OCI-LY7 (cell line): Measurements from ENCODE around the gene ABCC10. TPM values are rescaled to one million over a fixed set of nuclear protein-coding genes. Genes with fewer than 3 reads are reported as not detected.
A peak's percentile ranks its signal among the peaks of the same experiment; 100 is the strongest.
"Not testable (repeated sequence)": the region's sequence is repeated elsewhere in the genome, so short reads cannot be mapped to it uniquely, and the experiment has no call there.

Experiments
- BruUV-seq: library from RNA; stranded (reverse); fragments of 400-500 nt; replicated peaks from 2 replicates; lab custom pipeline; 2021; lab: Mats Ljungman, UMichigan
- CTCF ChIA-PET: fragments of 300-600 bp; sonication (Branson Sonifier 250); formaldehyde crosslinking; loops from one replicate; lab custom pipeline; 2022; ENCODE audit warnings: antibody characterized with exemption; ENCODE audit not compliant: unreplicated experiment; lab: Charles Lee
- POLR2A ChIA-PET: fragments of 300-600 bp; sonication (Branson Sonifier 250); formaldehyde crosslinking; loops from one replicate; lab custom pipeline; 2022; ENCODE audit warnings: antibody characterized with exemption; lab: Charles Lee
- DNase-seq: peaks from one replicate; pipeline ENCODE4 v3.0.0-alpha.2; 2015; ENCODE audit warnings: low spot score
- H2AFZ ChIP-seq: fragments of 200-600 bp; sonication (generic), shearing (Covaris generic); 2 replicates; pipeline ENCODE4 v1.6.1; 2014; ENCODE audit warnings: mild to moderate bottlenecking, antibody characterized with exemption, low read length, moderate library complexity
- H3K27ac ChIP-seq: fragments of 200-600 bp; sonication (generic); 2 replicates; pipeline ENCODE4 v1.5.1; 2014; ENCODE audit warnings: mixed run types, low read depth, mild to moderate bottlenecking, moderate library complexity, low read length, inconsistent platforms; ENCODE audit not compliant: poor library complexity, severe bottlenecking
- H3K36me3 ChIP-seq: fragments of 200-600 bp; sonication (generic); 2 replicates; pipeline ENCODE4 v1.6.1; 2014; ENCODE audit warnings: mild to moderate bottlenecking, antibody characterized with exemption, low read length, moderate library complexity, mixed read lengths; ENCODE audit not compliant: insufficient read depth
- H3K4me1 ChIP-seq: fragments of 200-600 bp; sonication (generic); 2 replicates; pipeline ENCODE4 v1.5.1; 2014; ENCODE audit warnings: mild to moderate bottlenecking, low read length; ENCODE audit not compliant: insufficient read depth, poor library complexity, severe bottlenecking
- H3K4me2 ChIP-seq: fragments of 200-600 bp; sonication (generic); 2 replicates; pipeline ENCODE4 v1.6.1; 2014; ENCODE audit warnings: mild to moderate bottlenecking, low read length
- H3K4me3 ChIP-seq: fragments of 200-600 bp; sonication (generic); 2 replicates; pipeline ENCODE4 v1.5.1; 2014; ENCODE audit warnings: mild to moderate bottlenecking, low read depth, low read length; ENCODE audit not compliant: poor library complexity, severe bottlenecking
- H3K79me2 ChIP-seq: fragments of 200-600 bp; sonication (generic); 2 replicates; pipeline ENCODE4 v1.6.1; 2016; ENCODE audit warnings: low read depth, mild to moderate bottlenecking, low read length, moderate library complexity, mixed read lengths; ENCODE audit not compliant: insufficient read depth
- H3K9me2 ChIP-seq: fragments of 200-600 bp; sonication (generic); 2 replicates; pipeline ENCODE4 v1.6.1; 2016; ENCODE audit warnings: mild to moderate bottlenecking, low read length, mixed read lengths; ENCODE audit not compliant: insufficient read depth
- H3K9me3 ChIP-seq: fragments of 200-600 bp; sonication (generic); 2 replicates; pipeline ENCODE4 v1.6.1; 2014; ENCODE audit warnings: mild to moderate bottlenecking, mixed run types, low read length, mixed read lengths
- H4K20me1 ChIP-seq: fragments of 200-600 bp; sonication (generic); 2 replicates; pipeline ENCODE4 v1.6.1; 2014; ENCODE audit warnings: mild to moderate bottlenecking, antibody characterized with exemption, low read length, moderate library complexity, mixed read lengths; ENCODE audit not compliant: insufficient read depth
- CTCF ChIP-seq: fragments of 200-600 bp; sonication (generic); conservative IDR thresholded peaks from 2 replicates; pipeline ENCODE4 v1.5.1; 2014; ENCODE audit warnings: mild to moderate bottlenecking, antibody characterized with exemption, low read length, moderate library complexity, mixed read lengths
- EZH2phosphoT487 ChIP-seq: fragments of 200-600 bp; sonication (generic); IDR thresholded peaks from 2 replicates; pipeline ENCODE4 v1.6.1; 2018; ENCODE audit warnings: low read depth, borderline replicate concordance, mild to moderate bottlenecking, mixed run types, antibody characterized with exemption, low read length, moderate library complexity, mixed read lengths
- intact Hi-C: fragments of 100-400 bp; cut with micrococcal nuclease; formaldehyde crosslinking; loops from one replicate; pipeline ENCODE4 v1.10.0; 2022; ENCODE audit not compliant: unreplicated experiment
- total RNA-seq, 2 experiments: library from RNA; depleted of rRNA in 1 of 2; stranded (reverse); fragments of >200 nt in 1 of 2; shearing (Covaris generic) in 1 of 2; gene quantifications; 2 replicates each; pipeline ENCODE4 v1.2.3, GENCODE V29; 2014 to 2022

Gene ABCC10
- total RNA-seq, 2 experiments from 2014 or later: 11.4 to 31.1 TPM

DNA sequence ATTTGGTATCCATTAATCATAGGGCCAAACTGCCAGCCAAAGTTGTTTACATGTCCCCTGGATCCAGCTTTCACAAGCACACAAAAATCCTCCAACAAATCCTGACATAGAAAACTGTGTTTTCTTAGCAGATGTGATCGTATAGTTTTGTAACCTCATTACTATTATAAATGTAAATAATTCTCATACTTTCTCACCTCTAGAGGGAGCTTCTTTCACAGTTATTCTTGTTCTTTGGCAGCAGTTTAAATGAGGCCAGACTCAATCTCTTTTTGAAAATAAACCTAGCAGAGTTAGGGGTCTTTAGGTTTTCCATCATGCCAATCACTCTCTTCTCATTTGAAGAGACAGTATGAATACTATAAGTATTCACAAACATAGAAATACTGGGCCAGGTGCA, 40.8 kb upstream of the ABCC10 start:
- H3K79me2 ChIP-seq: no peaks in the 10 kb centered on the region
- H3K9me2 ChIP-seq: no peaks in the 10 kb centered on the region
- BruUV-seq: no TSS peak
- no peak overlapping the region for H2AFZ ChIP-seq
- H3K4me2 ChIP-seq: peak overlapping the region; percentile 76; the same call in 1 of the 2 replicates
- H3K27ac ChIP-seq: no peak overlapping the region
- TF ChIP-seq CTCF: peak; percentile 66
- TF ChIP-seq EZH2phosphoT487: no peak
- no peak for DNase-seq
- no peaks in the 10 kb centered on the region for H3K36me3 ChIP-seq
- H3K9me3 ChIP-seq: no peaks in the 10 kb centered on the region
- no peak overlapping the region for H3K4me3 ChIP-seq
- ChIA-PET POLR2A (interaction anchor here (0.6 kb wide), 1 partner anchor 9 kb away, joined by 4 read pairs; no protein-coding TSS in a partner anchor), CTCF (no interaction called here)
- no peaks in the 10 kb centered on the region for H4K20me1 ChIP-seq
- intact Hi-C loops: loop anchor here (2.0 to 10.0 kb wide), 2 partner anchors 64 to 318 kb away; no protein-coding TSS in a partner anchor
- H3K4me1 ChIP-seq: peaks cover 72% of the 10 kb centered on the region

- intact Hi-C loops: loop anchor here (10.0 kb wide), 1 partner anchor 315 kb away; no protein-coding TSS in a partner anchor
- BruUV-seq: no TSS peak
These were observed 37.5 kb upstream of the ABCC10 start for GRCh38 chr6:43389730-43390295.

DNA sequence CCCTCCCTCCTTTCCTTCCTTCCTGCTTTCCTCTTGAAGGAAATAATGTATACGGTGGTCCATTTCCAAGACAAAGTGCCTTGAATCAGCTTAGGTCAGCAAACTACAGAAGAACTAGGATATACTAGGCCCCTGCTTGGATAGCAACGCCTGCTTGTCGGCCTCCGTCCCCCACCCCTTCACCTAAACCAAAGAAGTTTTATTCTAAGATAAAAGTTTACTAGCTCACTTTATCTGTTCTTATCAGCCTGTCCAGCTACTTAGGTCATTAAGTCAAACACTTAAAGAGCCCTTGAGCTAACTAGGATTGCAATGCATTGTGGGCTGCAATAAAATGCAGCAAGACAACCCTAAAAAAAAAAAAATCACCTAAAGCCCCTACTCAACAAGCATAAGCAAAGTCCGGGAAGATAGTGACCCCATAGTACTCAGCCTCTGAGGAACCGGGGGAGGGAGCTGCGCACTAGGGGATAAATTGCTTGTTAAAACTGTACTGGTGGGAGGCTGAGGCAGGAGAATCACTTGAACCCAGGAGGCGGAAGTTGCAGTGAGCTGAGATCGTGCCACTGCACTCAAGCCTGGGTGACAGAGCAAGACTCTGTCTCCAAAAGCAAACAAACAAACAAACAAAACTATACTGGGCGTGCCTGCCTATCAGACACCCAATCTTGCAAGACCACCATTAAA, 36.4 kb upstream of the ABCC10 start:
- H3K4me2 ChIP-seq, BruUV-seq, H3K4me3 ChIP-seq, H3K9me3 ChIP-seq, H3K36me3 ChIP-seq, CTCF ChIA-PET, H3K27ac ChIP-seq, H3K79me2 ChIP-seq, intact Hi-C loops, H3K9me2 ChIP-seq, H4K20me1 ChIP-seq, DNase-seq, H2AFZ ChIP-seq: not testable (repeated sequence)
- H3K4me1 ChIP-seq: peaks cover 48% of the 10 kb centered on the region
- POLR2A ChIA-PET: interaction anchor here (0.6 to 1.2 kb wide), 4 partner anchors 9 to 166 kb away, joined by 3 read pairs; partner anchors contain the start of gene ZNF318

More at GRCh38 chr6:43389730-43390295, 37.5 kb upstream of the ABCC10 start:
- CTCF ChIA-PET: interaction anchor here (0.5 kb wide), 1 partner anchor 30 kb away, joined by 3 read pairs; no protein-coding TSS in a partner anchor
- H3K27ac ChIP-seq: no peak overlapping the region
- no peaks in the 10 kb centered on the region for H3K36me3 ChIP-seq
- H3K4me3 ChIP-seq: no peak overlapping the region
- TF ChIP-seq EZH2phosphoT487 (no peak), CTCF (no peak)
- no peaks in the 10 kb centered on the region for H3K79me2 ChIP-seq
- peaks cover 59% of the 10 kb centered on the region for H3K4me1 ChIP-seq
- POLR2A ChIA-PET: interaction anchor here (0.6 to 1.4 kb wide), 6 partner anchors 8 to 91 kb away, joined by 3 read pairs; partner anchors contain the start of gene ZNF318
- no peaks in the 10 kb centered on the region for H3K9me2 ChIP-seq
- H3K4me2 ChIP-seq: no peak overlapping the region
- no peak for DNase-seq
- H4K20me1 ChIP-seq: no peaks in the 10 kb centered on the region
- no peaks in the 10 kb centered on the region for H3K9me3 ChIP-seq
- H2AFZ ChIP-seq: peak overlapping the region; percentile 28; the same call in 1 of the 2 replicates
